Endothelial cell of umbilical vein (primary cell): ENCODE data around the gene CACNA2D1. TPM values are rescaled to one million over a fixed set of nuclear protein-coding genes. Genes with fewer than 3 reads are reported as not detected.

Experiments used
- BruUV-seq: library from RNA; stranded (reverse); fragments of 400-500 nt; replicated peaks from 2 replicates; lab custom pipeline; 2021; lab: Mats Ljungman, UMichigan
- CTCF ChIA-PET: fragments of 300-600, 350-600 bp; sonication (Branson Sonifier 250); formaldehyde crosslinking; loops from one replicate; lab custom pipeline; 2021; ENCODE audit warnings: antibody characterized with exemption, inconsistent platforms; lab: Charles Lee
- POLR2A ChIA-PET: fragments of 300-600, 350-600 bp; sonication (Branson Sonifier 250); formaldehyde crosslinking; loops from one replicate; lab custom pipeline; 2021; ENCODE audit warnings: antibody characterized with exemption, inconsistent platforms; lab: Charles Lee
- DNase-seq: peaks from one replicate; pipeline ENCODE4 v3.0.0-alpha.2; 2011; ENCODE audit warnings: low read depth, low spot score
- FAIRE-seq: peaks from 2 replicates; lab custom pipeline; 2011; peaks lifted over from hg19 to GRCh38; lab: Jason Lieb, UNC
- H2AFZ ChIP-seq: 2 replicates; pipeline ENCODE4 v1.6.0; 2012; ENCODE audit warnings: low read depth, low read length, control low read depth, inconsistent platforms
- H3K27ac ChIP-seq: 2 replicates; pipeline ENCODE4 v1.5.1; 2011; ENCODE audit warnings: low read depth, mild to moderate bottlenecking, control low read depth, low read length, moderate library complexity; ENCODE audit not compliant: insufficient read depth
- H3K27me3 ChIP-seq, 2 experiments: 2 replicates each; pipeline versions ENCODE4 v1.6.0 to v1.6.1; 2011; ENCODE audit warnings: low read length in 2 of 2, mixed read lengths in 1 of 2; ENCODE audit not compliant: control insufficient read depth in 2 of 2, insufficient read depth in 2 of 2
- H3K36me3 ChIP-seq, 2 experiments: 2 replicates in 1 of 2; 3 replicates in 1 of 2; pipeline ENCODE4 v1.5.1; 2011; ENCODE audit warnings: low read length in 2 of 2, mild to moderate bottlenecking in 1 of 2, moderate library complexity in 1 of 2; ENCODE audit not compliant: control insufficient read depth in 2 of 2, insufficient read depth in 2 of 2; ENCODE audit errors: extremely low read depth in 1 of 2
- H3K4me1 ChIP-seq: 3 replicates; pipeline ENCODE4 v1.5.1; 2011; ENCODE audit warnings: mild to moderate bottlenecking, low read length; ENCODE audit not compliant: control insufficient read depth, insufficient read depth; ENCODE audit errors: extremely low read depth
- H3K4me2 ChIP-seq: 2 replicates; pipeline ENCODE4 v1.6.1; 2011; ENCODE audit warnings: low read length, control low read depth, mixed read lengths; ENCODE audit not compliant: insufficient read depth
- H3K4me3 ChIP-seq, 3 experiments: fragments of 200-600 bp in 1 of 3; sonication (generic), shearing (Covaris generic) in 1 of 3; replicated peaks in 1 of 3; 2 replicates each; pipeline ENCODE4 v1.5.1; 2011 to 2016; ENCODE audit warnings: control low read depth in 3 of 3, low read length in 3 of 3, mild to moderate bottlenecking in 2 of 3, inconsistent platforms in 1 of 3, low read depth in 1 of 3, moderate library complexity in 1 of 3; ENCODE audit not compliant: insufficient read depth in 1 of 3
- H3K79me2 ChIP-seq: 2 replicates; pipeline ENCODE4 v1.6.0; 2012; ENCODE audit warnings: low read length, inconsistent platforms; ENCODE audit not compliant: control insufficient read depth, insufficient read depth
- H3K9ac ChIP-seq: replicated peaks from 2 replicates; pipeline ENCODE3; 2011; ENCODE audit warnings: low read length, control low read depth; ENCODE audit not compliant: insufficient read depth; ENCODE audit errors: extremely low read depth
- H3K9me1 ChIP-seq: replicated peaks from 3 replicates; pipeline ENCODE4 v1.6.0; 2011; ENCODE audit warnings: mild to moderate bottlenecking, low read length; ENCODE audit not compliant: control insufficient read depth, insufficient read depth; ENCODE audit errors: extremely low read depth
- H3K9me3 ChIP-seq: replicated peaks from 2 replicates; pipeline ENCODE4 v1.5.1; 2012; ENCODE audit warnings: low read length, inconsistent platforms; ENCODE audit not compliant: control insufficient read depth, insufficient read depth
- H4K20me1 ChIP-seq: replicated peaks from 2 replicates; pipeline ENCODE3; 2011; ENCODE audit warnings: mild to moderate bottlenecking, low read length; ENCODE audit not compliant: control insufficient read depth, insufficient read depth; ENCODE audit errors: extremely low read depth
- EZH2 ChIP-seq: IDR thresholded peaks from 2 replicates; pipeline ENCODE4 v1.6.1; 2012; ENCODE audit warnings: borderline replicate concordance, low read depth, mild to moderate bottlenecking, moderate library complexity, low read length, inconsistent platforms; ENCODE audit not compliant: severe bottlenecking
- FOS ChIP-seq: IDR thresholded peaks from 2 replicates; pipeline ENCODE4 v1.6.1; 2011; ENCODE audit warnings: mild to moderate bottlenecking, low read length, moderate library complexity, borderline replicate concordance; ENCODE audit not compliant: insufficient read depth
- GATA2 ChIP-seq: IDR thresholded peaks from 2 replicates; pipeline ENCODE4 v1.7.0; 2011; ENCODE audit warnings: low read depth, mild to moderate bottlenecking, moderate library complexity, mixed read lengths, low read length; ENCODE audit not compliant: insufficient read length, insufficient read depth
- JUN ChIP-seq: IDR thresholded peaks from 2 replicates; pipeline ENCODE4 v1.6.1; 2011; ENCODE audit warnings: borderline replicate concordance, low read depth; ENCODE audit not compliant: insufficient read length, insufficient read depth
- MYC ChIP-seq: IDR thresholded peaks from one replicate; pipeline ENCODE4 v1.6.1; 2011; ENCODE audit warnings: mild to moderate bottlenecking, low read depth, low read length
- POLR2A ChIP-seq: IDR thresholded peaks from 2 replicates; pipeline ENCODE4 v1.6.1; 2012; ENCODE audit warnings: low read depth, mild to moderate bottlenecking, control low read depth, low read length
- POLR2AphosphoS5 ChIP-seq: IDR thresholded peaks from 2 replicates; pipeline ENCODE4 v1.6.1; 2012; ENCODE audit warnings: low read depth, mild to moderate bottlenecking, control low read depth, low read length, moderate library complexity; ENCODE audit not compliant: insufficient read depth
- dilution Hi-C: fragments of 300-500 bp; cut with MboI; formaldehyde crosslinking; loops from one replicate; pipeline ENCODE4 v1.15.0; 2019; ENCODE audit warnings: low sequenced_read_pairs; ENCODE audit not compliant: extremely low pct_ligation_motif_present
- intact Hi-C: fragments of 100-400 bp; cut with micrococcal nuclease; formaldehyde crosslinking; loops from one replicate; pipeline ENCODE4 v1.10.0; 2022
- polyA plus RNA-seq, 4 experiments: library from polyadenylated mRNA; depleted of rRNA in 3 of 4; stranded (reverse) in 3 of 4; unstranded in 1 of 4; fragments of >200 nt; gene quantifications; 2 replicates each; pipeline versions ENCODE4 v1.2.1 to v1.2.3, GENCODE V29; 2011 to 2012; ENCODE audit warnings: missing spikeins in 1 of 4
- total RNA-seq: library from RNA; stranded (reverse); gene quantifications from 2 replicates; pipeline ENCODE4 v1.2.3, GENCODE V29; 2021
- TF ChIP-seq, protein P1 (sequence below): IDR thresholded peaks from 2 replicates; pipeline ENCODE4 v1.6.1; 2011; ENCODE audit not compliant: insufficient read depth, insufficient read length
- TF ChIP-seq, protein P2 (sequence below), 2 donors: IDR thresholded peaks; 1 replicate in 1 of 2; 2 replicates in 1 of 2; pipeline ENCODE4 v1.5.1; 2011; ENCODE audit warnings: low read length in 2 of 2, mild to moderate bottlenecking in 2 of 2, moderate library complexity in 2 of 2, control low read depth in 1 of 2, inconsistent platforms in 1 of 2, low read depth in 1 of 2; ENCODE audit not compliant: insufficient read depth in 1 of 2; ENCODE audit errors: extremely low read depth in 1 of 2

Gene CACNA2D1
- total and polyA plus RNA-seq, 2 donors (not counting 3 experiments of a cell fraction or from before 2014, with no cell fraction given), result 4.1 to 38.6 TPM

DNA sequence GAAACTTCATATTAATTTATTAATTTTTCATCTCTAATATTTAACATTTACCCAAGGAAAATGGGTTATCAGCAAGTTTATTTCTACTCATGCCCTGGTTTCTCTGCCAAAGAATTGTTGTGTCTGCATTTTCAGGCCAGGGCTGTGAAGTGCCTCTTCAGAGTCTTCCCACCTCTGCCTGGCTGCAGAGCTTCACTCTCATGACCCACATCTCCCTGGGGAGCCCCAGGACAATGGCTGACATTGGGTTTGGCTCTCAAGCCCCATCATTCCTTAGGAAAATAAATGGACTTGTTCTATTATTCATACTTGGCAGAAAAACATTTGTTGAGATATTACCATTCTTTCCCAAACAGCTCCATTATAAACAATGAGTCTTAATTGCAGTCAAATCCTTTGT, 30.3 kb downstream of the CACNA2D1 start:
- CTCF ChIA-PET, result no interaction called here
- H3K27me3 ChIP-seq, result no peaks in the 10 kb centered on the region
- H3K9me1 ChIP-seq, result no peaks in the 10 kb centered on the region
- TF ChIP-seq FOS (no peak), JUN (no peak), POLR2A (no peak), POLR2AphosphoS5 (no peak)
- TF ChIP-seq, protein P1, sequence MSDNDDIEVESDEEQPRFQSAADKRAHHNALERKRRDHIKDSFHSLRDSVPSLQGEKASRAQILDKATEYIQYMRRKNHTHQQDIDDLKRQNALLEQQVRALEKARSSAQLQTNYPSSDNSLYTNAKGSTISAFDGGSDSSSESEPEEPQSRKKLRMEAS, result no peak
- H3K4me3 ChIP-seq, result no peak overlapping the region
- POLR2A ChIA-PET, result no interaction called here
- H3K9me3 ChIP-seq, result no peaks in the 10 kb centered on the region
- no peak overlapping the region for H3K4me2 ChIP-seq
- DNase-seq (no peak), FAIRE-seq (no peak)
- H3K4me1 ChIP-seq, result no peaks in the 10 kb centered on the region
- no peak overlapping the region for H2AFZ ChIP-seq
- H3K27ac ChIP-seq, result no peak overlapping the region
- no peaks in the 10 kb centered on the region for H3K79me2 ChIP-seq
- no TSS peak for BruUV-seq
- intact Hi-C loops, result no loop called here
- dilution Hi-C loops, result no loop called here
- H3K9ac ChIP-seq, result no peak overlapping the region
- no peaks in the 10 kb centered on the region for H4K20me1 ChIP-seq
- no peaks in the 10 kb centered on the region for H3K36me3 ChIP-seq

DNA sequence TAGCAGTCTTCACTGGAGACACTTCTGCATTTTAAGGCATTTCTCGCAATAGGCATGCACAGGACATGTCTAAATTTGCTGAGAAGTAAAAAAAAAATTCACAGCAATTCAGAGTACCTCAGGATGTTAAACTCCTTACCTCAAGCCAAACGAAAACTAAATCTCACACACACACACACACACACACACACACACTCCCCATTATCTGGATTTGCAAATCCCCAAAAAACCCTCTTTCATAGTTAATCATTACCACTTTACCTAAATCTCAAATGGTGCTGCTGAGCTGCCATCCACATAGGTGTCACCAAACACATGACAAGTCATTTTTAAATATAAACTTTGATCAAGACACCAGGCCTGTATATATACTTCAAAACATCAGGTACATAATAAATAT, 31.8 kb downstream of the CACNA2D1 start:
- intact Hi-C loops (no loop called here), dilution Hi-C loops (no loop called here)
- H3K36me3 ChIP-seq, result no peaks in the 10 kb centered on the region
- H3K9me1 ChIP-seq, result no peaks in the 10 kb centered on the region
- CTCF ChIA-PET, result no interaction called here
- DNase-seq (no peak), FAIRE-seq (no peak)
- no peaks in the 10 kb centered on the region for H3K79me2 ChIP-seq
- no peaks in the 10 kb centered on the region for H3K9me3 ChIP-seq
- no peak overlapping the region for H2AFZ ChIP-seq
- H3K9ac ChIP-seq, result no peak overlapping the region
- no peaks in the 10 kb centered on the region for H3K4me1 ChIP-seq
- H3K27me3 ChIP-seq, result no peaks in the 10 kb centered on the region
- no peak overlapping the region for H3K4me2 ChIP-seq
- POLR2A ChIA-PET, result interaction anchor here (0.6 kb wide), 1 partner anchor 731 kb away, joined by 3 read pairs; no protein-coding TSS in a partner anchor
- TF ChIP-seq POLR2A, result no peak
- no peak for TF ChIP-seq POLR2AphosphoS5
- no peak for TF ChIP-seq GATA2
- TF ChIP-seq JUN, result no peak
- no peak for TF ChIP-seq FOS
- no peak for TF ChIP-seq MYC
- TF ChIP-seq, protein P1, result no peak
- TF ChIP-seq, protein P2, sequence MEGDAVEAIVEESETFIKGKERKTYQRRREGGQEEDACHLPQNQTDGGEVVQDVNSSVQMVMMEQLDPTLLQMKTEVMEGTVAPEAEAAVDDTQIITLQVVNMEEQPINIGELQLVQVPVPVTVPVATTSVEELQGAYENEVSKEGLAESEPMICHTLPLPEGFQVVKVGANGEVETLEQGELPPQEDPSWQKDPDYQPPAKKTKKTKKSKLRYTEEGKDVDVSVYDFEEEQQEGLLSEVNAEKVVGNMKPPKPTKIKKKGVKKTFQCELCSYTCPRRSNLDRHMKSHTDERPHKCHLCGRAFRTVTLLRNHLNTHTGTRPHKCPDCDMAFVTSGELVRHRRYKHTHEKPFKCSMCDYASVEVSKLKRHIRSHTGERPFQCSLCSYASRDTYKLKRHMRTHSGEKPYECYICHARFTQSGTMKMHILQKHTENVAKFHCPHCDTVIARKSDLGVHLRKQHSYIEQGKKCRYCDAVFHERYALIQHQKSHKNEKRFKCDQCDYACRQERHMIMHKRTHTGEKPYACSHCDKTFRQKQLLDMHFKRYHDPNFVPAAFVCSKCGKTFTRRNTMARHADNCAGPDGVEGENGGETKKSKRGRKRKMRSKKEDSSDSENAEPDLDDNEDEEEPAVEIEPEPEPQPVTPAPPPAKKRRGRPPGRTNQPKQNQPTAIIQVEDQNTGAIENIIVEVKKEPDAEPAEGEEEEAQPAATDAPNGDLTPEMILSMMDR (IDR thresholded peaks at IDR 0.05; ENCODE audit: extremely low read depth in 1 of 2, insufficient read depth in 1 of 2, low read depth in 1 of 2, low read length in 2 of 2), result no peak
- TF ChIP-seq EZH2, result no peak
- no TSS peak for BruUV-seq
- H3K27ac ChIP-seq, result no peak overlapping the region
- H4K20me1 ChIP-seq, result no peaks in the 10 kb centered on the region
- no peak overlapping the region for H3K4me3 ChIP-seq
